ENCODE results near the gene C3orf38. TPM values are rescaled to one million over a fixed set of nuclear protein-coding genes. Genes with fewer than 3 reads are reported as not detected.

The C3orf38 gene
- total and polyA plus RNA-seq, 9 of the 15 experiments (the other 6 are each of a cell fraction or from before 2014, with no cell fraction given) = 8.7 to 22.1 (median 16.2) TPM

DNA sequence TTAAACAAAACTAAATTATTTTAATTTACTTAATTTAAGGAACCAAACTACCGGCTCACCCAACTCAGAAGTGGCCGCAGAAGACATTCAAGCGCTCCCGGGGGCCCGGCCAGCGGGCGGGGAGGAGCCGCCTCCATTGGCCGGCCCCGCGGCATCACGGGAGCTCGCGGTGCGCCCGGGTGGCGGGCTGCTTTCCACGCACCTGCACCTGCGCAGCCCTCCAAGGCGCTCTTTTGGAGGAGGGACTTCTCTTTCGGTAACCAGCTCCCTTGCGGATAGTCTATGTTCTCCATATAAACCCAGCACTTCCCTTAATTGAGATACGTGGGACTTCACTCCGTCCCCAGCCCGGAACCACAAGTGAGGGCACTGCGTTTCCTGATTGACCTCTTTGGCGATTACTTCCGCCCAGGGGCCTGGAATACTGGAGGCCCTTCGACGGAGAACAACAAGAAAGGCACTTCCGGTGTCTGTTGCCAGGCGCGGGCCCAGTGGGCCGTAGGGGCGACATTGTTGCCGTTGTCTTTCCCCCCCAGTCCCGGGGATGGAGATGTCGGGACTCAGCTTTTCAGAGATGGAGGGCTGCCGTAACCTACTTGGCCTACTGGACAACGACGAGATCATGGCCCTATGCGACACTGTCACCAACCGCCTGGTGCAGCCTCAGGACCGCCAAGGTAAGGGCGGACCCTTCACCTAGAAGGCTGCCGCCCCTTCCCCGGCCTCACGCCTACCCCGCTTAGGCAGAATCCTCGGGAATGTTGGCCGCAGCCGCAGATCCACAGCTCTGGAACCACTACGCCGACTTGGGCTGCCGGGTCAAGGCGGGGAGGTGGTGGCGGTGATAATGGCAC, at the start of gene C3orf38 (continued):
- TF ChIP-seq BMI1 (IDR thresholded peaks at IDR 0.05; ENCODE audit: low read length) (no peak), ESRRA (IDR thresholded peaks at IDR 0.05; ENCODE audit: borderline replicate concordance, low read depth) (peak; percentile 62), YBX1 (IDR thresholded peaks at IDR 0.05) (no peak), BRD4 (IDR thresholded peaks at IDR 0.05) (no peak), ETV1 (tag; conservative IDR thresholded peaks at IDR 0.05; ENCODE audit: low read depth) (peak; percentile 81), ADNP (tag; IDR thresholded peaks at IDR 0.05) (no peak), COPS2 (conservative IDR thresholded peaks at IDR 0.05) (no peak), BACH1 (tag; IDR thresholded peaks at IDR 0.05) (no peak), KDM4B (IDR thresholded peaks at IDR 0.05; ENCODE audit: borderline replicate concordance in 2 of 2, low read depth in 1 of 2) (peak in 1 of 2 experiments; percentile 79; a peak in 1 of 4 replicates), AFF1 (IDR thresholded peaks at IDR 0.05; ENCODE audit: low read depth in 1 of 2, partially characterized antibody in 2 of 2) (peak in 1 of 2 experiments; percentile 76), PML (IDR thresholded peaks at IDR 0.05; ENCODE audit: low read length) (peak; percentile 47), MYC (IDR thresholded peaks at IDR 0.05; ENCODE audit: low read depth, low read length) (peak; percentile 28), MYC (CRISPR knock-in tag; IDR thresholded peaks at IDR 0.05; ENCODE audit: borderline replicate concordance, low read depth) (no peak), EP400 (IDR thresholded peaks at IDR 0.05) (peak; percentile 93), RB1 (IDR thresholded peaks at IDR 0.05; ENCODE audit: low read depth) (peak; percentile 73; the same call in 1 of the 2 replicates), RUNX1 (IDR thresholded peaks at IDR 0.05; ENCODE audit: low read depth) (no peak), SIX5 (IDR thresholded peaks at IDR 0.05; ENCODE audit: borderline replicate concordance in 1 of 2, insufficient read depth in 1 of 2, low read depth in 1 of 2, low read length in 2 of 2) (peak; percentile 35; a peak in 2 of 4 replicates), BRCA1 (IDR thresholded peaks at IDR 0.05) (no peak), BRCA1 (CRISPR knock-in tag; IDR thresholded peaks at IDR 0.05) (no peak), TRIM28 (IDR thresholded peaks at IDR 0.05) (peak; percentile 69; the same call in 1 of the 2 replicates)
- TF ChIP-seq, protein P1, sequence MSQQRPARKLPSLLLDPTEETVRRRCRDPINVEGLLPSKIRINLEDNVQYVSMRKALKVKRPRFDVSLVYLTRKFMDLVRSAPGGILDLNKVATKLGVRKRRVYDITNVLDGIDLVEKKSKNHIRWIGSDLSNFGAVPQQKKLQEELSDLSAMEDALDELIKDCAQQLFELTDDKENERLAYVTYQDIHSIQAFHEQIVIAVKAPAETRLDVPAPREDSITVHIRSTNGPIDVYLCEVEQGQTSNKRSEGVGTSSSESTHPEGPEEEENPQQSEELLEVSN (IDR thresholded peaks at IDR 0.05; ENCODE audit: borderline replicate concordance in 1 of 2, extremely low read depth in 1 of 2, insufficient read depth in 1 of 2, insufficient read length in 1 of 2, low read depth in 1 of 2, low read length in 1 of 2, poor library complexity in 1 of 2, severe bottlenecking in 1 of 2) = peak in 1 of 2 experiments; percentile 54
- TF ChIP-seq, protein P2, sequence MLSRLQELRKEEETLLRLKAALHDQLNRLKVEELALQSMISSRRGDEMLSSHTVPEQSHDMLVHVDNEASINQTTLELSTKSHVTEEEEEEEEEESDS (CRISPR knock-in tag; IDR thresholded peaks at IDR 0.05) = no peak
- TF ChIP-seq, protein P3, sequence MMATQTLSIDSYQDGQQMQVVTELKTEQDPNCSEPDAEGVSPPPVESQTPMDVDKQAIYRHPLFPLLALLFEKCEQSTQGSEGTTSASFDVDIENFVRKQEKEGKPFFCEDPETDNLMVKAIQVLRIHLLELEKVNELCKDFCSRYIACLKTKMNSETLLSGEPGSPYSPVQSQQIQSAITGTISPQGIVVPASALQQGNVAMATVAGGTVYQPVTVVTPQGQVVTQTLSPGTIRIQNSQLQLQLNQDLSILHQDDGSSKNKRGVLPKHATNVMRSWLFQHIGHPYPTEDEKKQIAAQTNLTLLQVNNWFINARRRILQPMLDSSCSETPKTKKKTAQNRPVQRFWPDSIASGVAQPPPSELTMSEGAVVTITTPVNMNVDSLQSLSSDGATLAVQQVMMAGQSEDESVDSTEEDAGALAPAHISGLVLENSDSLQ (IDR thresholded peaks at IDR 0.05) = peak; percentile 58
